ENCODE data around the gene NPIPB13.
"Not testable (repeated sequence)": the region's sequence is repeated elsewhere in the genome, so short reads cannot be mapped to it uniquely, and the experiment has no call there.

The NPIPB13 gene

GRCh38 chr16:30248379-30248778, at the start of gene NPIPB13:
Gene NPIPB13 (minus strand): TSS chr16:30248479. CDS start chr16:30245573, 2,906 bp downstream.
- DNase-seq = not testable (repeated sequence)

GRCh38 chr16:30282357-30282756, 34.1 kb upstream of the NPIPB13 start:
- DNase-seq = not testable (repeated sequence)

- DNase-seq = not testable (repeated sequence)
Observed at GRCh38 chr16:30278523-30278922, 30.2 kb upstream of the NPIPB13 start.

- DNase-seq = not testable (repeated sequence)
Observed at GRCh38 chr16:30217082-30217481, 31.2 kb downstream of the NPIPB13 start.

- not testable (repeated sequence) for DNase-seq
Observed at GRCh38 chr16:30211414-30211813, 36.9 kb downstream of the NPIPB13 start.

GRCh38 chr16:30209032-30209431, 39.2 kb downstream of the NPIPB13 start:
- not testable (repeated sequence) for DNase-seq

GRCh38 chr16:30207063-30207704, 41.1 kb downstream of the NPIPB13 start:
- DNase-seq = not testable (repeated sequence)

- DNase-seq = not testable (repeated sequence)
Observed at GRCh38 chr16:30206252-30206651, 42.0 kb downstream of the NPIPB13 start.

GRCh38 chr16:30205541-30206236, 42.6 kb downstream of the NPIPB13 start:
- not testable (repeated sequence) for DNase-seq

- DNase-seq = not testable (repeated sequence)
Observed at GRCh38 chr16:30199608-30200343, 48.5 kb downstream of the NPIPB13 start.

- DNase-seq = not testable (repeated sequence)
Observed at GRCh38 chr16:30199049-30199448, 49.2 kb downstream of the NPIPB13 start, which contains the start of gene SULT1A3. Gene SULT1A3 (plus strand): TSS chr16:30199255. CDS start chr16:30200729, 1,474 bp downstream.

Data from EL (cell line).